AG04450 (cell line): Measurements from ENCODE around the gene PARD3. TPM values are rescaled to one million over a fixed set of nuclear protein-coding genes. Genes with fewer than 3 reads are reported as not detected.

Experiments
- CTCF ChIA-PET: fragments of 300-600, 350-600 bp; formaldehyde crosslinking; extraction: SDS; loops from one replicate; lab custom pipeline; 2022; ENCODE audit warnings: antibody characterized with exemption, inconsistent platforms; lab: Charles Lee
- POLR2A ChIA-PET: fragments of 350-600 bp; formaldehyde crosslinking; extraction: SDS; loops from one replicate; lab custom pipeline; 2021; ENCODE audit warnings: antibody characterized with exemption, inconsistent platforms; lab: Yijun Ruan, JAX
- DNase-seq: peaks from one replicate; pipeline ENCODE4 v3.0.0-alpha.2; 2011; ENCODE audit warnings: low read depth, low spot score
- H3K27ac ChIP-seq: one replicate; pipeline ENCODE4 v1.5.1; 2012; ENCODE audit warnings: low read depth, low read length, control low read depth
- H3K27me3 ChIP-seq: one replicate; pipeline ENCODE4 v1.6.0; 2012; ENCODE audit warnings: low read length; ENCODE audit not compliant: control insufficient read depth, insufficient read depth
- H3K4me3 ChIP-seq: 2 replicates; pipeline ENCODE4 v1.5.1; 2011; ENCODE audit warnings: mild to moderate bottlenecking, low read depth, low read length, control low read depth
- H3K9me3 ChIP-seq: 2 replicates; pipeline ENCODE4 v1.5.1; 2012; ENCODE audit warnings: low read length; ENCODE audit not compliant: control insufficient read depth, insufficient read depth
- CTCF ChIP-seq: IDR thresholded peaks from 2 replicates; pipeline ENCODE4 v1.5.1; 2011; ENCODE audit warnings: low read depth, low read length, control low read depth, inconsistent platforms
- polyA plus RNA-seq: library from polyadenylated mRNA; depleted of rRNA; stranded (reverse); fragments of >200 nt; gene quantifications from 2 replicates; pipeline ENCODE4 v1.2.3, GENCODE V29; 2011

PARD3 gene
- polyA plus RNA-seq, 1 experiment = 43.1 TPM

DNA sequence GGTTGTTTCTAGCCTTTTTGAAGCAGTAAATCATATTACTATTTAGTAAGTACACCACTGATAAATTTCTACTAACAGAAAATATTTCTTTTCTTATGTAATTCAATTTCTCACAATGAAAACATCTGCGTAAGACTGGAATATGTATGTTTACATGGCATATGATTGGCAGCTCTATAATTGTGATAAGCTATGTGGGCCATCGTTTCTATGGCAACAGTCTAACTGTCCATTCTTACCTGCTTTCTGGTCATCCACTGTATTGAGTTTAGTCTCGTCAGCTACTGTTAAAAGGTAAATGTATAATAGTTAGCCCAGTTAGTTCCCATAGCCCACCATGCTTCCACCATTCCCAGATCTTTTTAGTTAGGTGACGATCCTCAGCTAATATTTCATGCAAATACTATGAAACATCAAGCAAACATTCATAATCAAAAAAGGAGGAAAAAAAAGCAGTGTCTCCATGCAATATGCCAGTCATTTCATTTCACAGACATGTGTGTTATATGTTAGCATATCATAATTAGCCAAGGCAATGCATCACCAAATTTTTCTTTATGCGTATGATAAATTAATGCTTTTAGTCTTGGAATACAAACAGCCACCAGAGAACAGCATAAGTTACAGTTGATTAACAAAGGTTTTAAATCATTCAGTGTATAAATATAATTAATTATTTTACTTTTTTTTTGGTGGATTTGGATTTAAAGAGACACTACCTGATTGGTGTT is 479.0 kb downstream of the PARD3 start:
- no peak for DNase-seq
- POLR2A ChIA-PET = no interaction called here
- CTCF ChIA-PET = interaction anchor here (0.9 to 1.3 kb wide), 2 partner anchors 303 to 1142 kb away, joined by 3 to 6 read pairs; no protein-coding TSS in a partner anchor

GRCh38 chr10:34334908-34335307 is 480.2 kb downstream of the PARD3 start:
- Histone ChIP-seq H3K4me3 (no peak overlapping the region), H3K27me3 (no peaks in the 10 kb centered on the region), H3K27ac (no peak overlapping the region), H3K9me3 (no peaks in the 10 kb centered on the region)
- no peak for DNase-seq
- CTCF ChIA-PET = interaction anchor here (0.6 to 1.3 kb wide), 3 partner anchors 303 to 731 kb away, joined by 3 to 6 read pairs (median 5); no protein-coding TSS in a partner anchor
- POLR2A ChIA-PET = no interaction called here
- no peak for TF ChIP-seq CTCF

More for the DNA sequence above, 479.0 kb downstream of the PARD3 start:
- no peak for TF ChIP-seq CTCF
- no peaks in the 10 kb centered on the region for H3K9me3 ChIP-seq
- no peaks in the 10 kb centered on the region for H3K27me3 ChIP-seq
- H3K27ac ChIP-seq = no peak overlapping the region
- no peak overlapping the region for H3K4me3 ChIP-seq

GRCh38 chr10:34333513-34333912 is 481.6 kb downstream of the PARD3 start:
- ChIA-PET CTCF (no interaction called here), POLR2A (interaction anchor here (0.9 kb wide), 1 partner anchor 10 kb away, joined by 6 read pairs; no protein-coding TSS in a partner anchor)
- DNase-seq = peak; percentile 23

GRCh38 chr10:34327184-34327583 is 487.9 kb downstream of the PARD3 start:
- TF ChIP-seq CTCF = no peak
- ChIA-PET POLR2A (no interaction called here), CTCF (no interaction called here)
- Histone ChIP-seq H3K27ac (no peak overlapping the region), H3K27me3 (no peaks in the 10 kb centered on the region), H3K4me3 (no peak overlapping the region), H3K9me3 (no peaks in the 10 kb centered on the region)
- no peak for DNase-seq

More at GRCh38 chr10:34333513-34333912, 481.6 kb downstream of the PARD3 start:
- Histone ChIP-seq H3K27ac (no peak overlapping the region), H3K27me3 (no peaks in the 10 kb centered on the region), H3K4me3 (no peak overlapping the region), H3K9me3 (no peaks in the 10 kb centered on the region)
- TF ChIP-seq CTCF = no peak

DNA sequence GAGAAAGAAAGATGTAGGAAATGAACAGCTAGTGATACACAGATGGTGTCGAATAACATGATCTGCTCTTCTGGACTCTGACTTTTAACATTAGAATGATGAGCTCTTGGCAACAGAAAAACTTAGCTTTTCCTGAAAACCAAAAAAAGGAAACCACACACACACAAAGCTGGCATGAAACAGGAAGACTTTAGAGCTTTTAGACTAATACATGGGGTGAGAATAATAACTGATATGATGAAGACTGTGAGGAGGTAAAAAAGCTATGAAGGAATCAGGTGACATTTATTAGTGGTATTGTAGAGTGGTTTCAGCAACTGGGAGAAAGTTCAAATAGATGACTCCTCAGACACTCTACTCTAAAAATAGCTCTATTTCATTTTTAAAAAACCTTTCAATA is 491.9 kb downstream of the PARD3 start:
- ChIA-PET POLR2A (no interaction called here), CTCF (interaction anchor here (1.0 kb wide), 1 partner anchor 992 kb away, joined by 3 read pairs; no protein-coding TSS in a partner anchor)
- DNase-seq = no peak
- no peak overlapping the region for H3K4me3 ChIP-seq
- TF ChIP-seq CTCF = no peak
- no peaks in the 10 kb centered on the region for H3K9me3 ChIP-seq
- H3K27me3 ChIP-seq = no peaks in the 10 kb centered on the region
- no peak overlapping the region for H3K27ac ChIP-seq
